Tibial artery (tissue), 4 donors: Measurements from ENCODE around the gene C4BPA.

Experiments used
- DNase-seq, 2 donors: peaks; one replicate each; pipeline ENCODE4 v3.0.0-alpha.2; 2019
- H3K27ac ChIP-seq, 2 donors: fragments of 200-600 bp; sonication (generic) in 1 of 2; 1 replicate in 1 of 2; 2 replicates in 1 of 2; pipeline ENCODE4 v1.5.1; 2018 to 2019; ENCODE audit warnings: mild to moderate bottlenecking in 1 of 2
- H3K27me3 ChIP-seq, 2 donors: fragments of 200-600 bp; sonication (generic) in 1 of 2; one replicate each; pipeline versions ENCODE4 v1.5.1 to v1.6.0; 2016 to 2019
- H3K36me3 ChIP-seq, 3 donors: fragments of 200-600 bp; sonication (generic) in 2 of 3; one replicate each; pipeline ENCODE4 v1.5.1; 2016 to 2019; ENCODE audit warnings: mild to moderate bottlenecking in 2 of 3
- H3K4me1 ChIP-seq, 4 donors: fragments of 200-600 bp; sonication (generic) in 2 of 4; 1 replicate in 3 of 4; 2 replicates in 1 of 4; pipeline ENCODE4 v1.5.1; 2016 to 2019
- H3K4me3 ChIP-seq, 2 donors: fragments of 200-600 bp; sonication (generic) in 1 of 2; 1 replicate in 1 of 2; 2 replicates in 1 of 2; pipeline ENCODE4 v1.5.1; 2018 to 2019; ENCODE audit warnings: mild to moderate bottlenecking in 2 of 2
- H3K9me3 ChIP-seq, 3 donors: fragments of 200-600 bp; sonication (generic) in 1 of 3; one replicate each; pipeline ENCODE4 v1.5.1; 2016 to 2019
- intact Hi-C: fragments of 100-400 bp; cut with DNase I; formaldehyde crosslinking; loops from one replicate; pipeline ENCODE4 v1.15.0; 2023; ENCODE audit warnings: low total_unique reads
- TF ChIP-seq, protein P1 (sequence below), 2 experiments: fragments of 200-600 bp in 1 of 2; fragments of 450-650 bp in 1 of 2; IDR thresholded peaks; one replicate each; pipeline ENCODE4 v1.5.1; 2017 to 2019; ENCODE audit warnings: antibody characterized with exemption in 2 of 2, mild to moderate bottlenecking in 1 of 2, moderate library complexity in 1 of 2

The C4BPA gene

DNA sequence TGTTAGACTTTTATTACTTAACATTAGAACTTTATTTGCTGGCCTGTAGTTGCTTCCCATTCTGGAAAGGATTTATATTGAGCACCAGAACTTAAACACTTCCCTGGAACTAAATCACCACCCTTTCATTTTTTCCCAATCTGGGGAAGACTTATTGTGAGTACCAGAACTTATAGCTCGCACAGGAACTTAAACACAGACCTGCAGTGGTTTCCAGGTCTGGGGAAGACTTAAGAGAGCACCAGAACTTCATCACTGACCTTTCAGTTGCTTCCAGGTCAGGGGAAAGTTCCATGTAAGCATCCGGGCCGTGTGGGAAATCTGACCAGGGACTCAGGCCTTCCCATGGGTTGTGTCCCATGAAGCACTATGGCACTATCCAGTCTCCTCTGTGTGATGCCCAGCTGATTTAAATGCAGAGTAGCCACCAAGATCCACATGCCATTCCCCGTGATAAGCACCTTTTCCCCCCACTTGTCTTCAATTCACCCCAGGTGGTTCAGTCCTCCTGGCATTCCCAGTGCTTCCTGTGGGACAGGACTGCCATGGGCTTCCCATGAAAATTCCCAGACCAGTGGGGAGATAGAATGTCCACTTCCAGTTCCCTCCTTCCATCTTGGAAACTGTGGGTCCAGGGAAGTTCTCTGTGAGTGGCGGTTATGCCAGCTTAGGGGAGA is 48.9 kb downstream of the C4BPA start:
- TF ChIP-seq, protein P1, sequence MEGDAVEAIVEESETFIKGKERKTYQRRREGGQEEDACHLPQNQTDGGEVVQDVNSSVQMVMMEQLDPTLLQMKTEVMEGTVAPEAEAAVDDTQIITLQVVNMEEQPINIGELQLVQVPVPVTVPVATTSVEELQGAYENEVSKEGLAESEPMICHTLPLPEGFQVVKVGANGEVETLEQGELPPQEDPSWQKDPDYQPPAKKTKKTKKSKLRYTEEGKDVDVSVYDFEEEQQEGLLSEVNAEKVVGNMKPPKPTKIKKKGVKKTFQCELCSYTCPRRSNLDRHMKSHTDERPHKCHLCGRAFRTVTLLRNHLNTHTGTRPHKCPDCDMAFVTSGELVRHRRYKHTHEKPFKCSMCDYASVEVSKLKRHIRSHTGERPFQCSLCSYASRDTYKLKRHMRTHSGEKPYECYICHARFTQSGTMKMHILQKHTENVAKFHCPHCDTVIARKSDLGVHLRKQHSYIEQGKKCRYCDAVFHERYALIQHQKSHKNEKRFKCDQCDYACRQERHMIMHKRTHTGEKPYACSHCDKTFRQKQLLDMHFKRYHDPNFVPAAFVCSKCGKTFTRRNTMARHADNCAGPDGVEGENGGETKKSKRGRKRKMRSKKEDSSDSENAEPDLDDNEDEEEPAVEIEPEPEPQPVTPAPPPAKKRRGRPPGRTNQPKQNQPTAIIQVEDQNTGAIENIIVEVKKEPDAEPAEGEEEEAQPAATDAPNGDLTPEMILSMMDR (IDR thresholded peaks at IDR 0.05), result no peak
- no peak for DNase-seq
- Histone ChIP-seq H3K36me3 (peaks cover 0 to 4% (median 0%) of the 10 kb centered on the region in 3 donors), H3K9me3 (peaks cover 0 to 18% (median 13%) of the 10 kb centered on the region in 3 donors), H3K27me3 (no peaks in the 10 kb centered on the region), H3K27ac (no peak overlapping the region), H3K4me1 (no peaks in the 10 kb centered on the region), H3K4me3 (no peak overlapping the region)
- intact Hi-C loops, result no loop called here

DNA sequence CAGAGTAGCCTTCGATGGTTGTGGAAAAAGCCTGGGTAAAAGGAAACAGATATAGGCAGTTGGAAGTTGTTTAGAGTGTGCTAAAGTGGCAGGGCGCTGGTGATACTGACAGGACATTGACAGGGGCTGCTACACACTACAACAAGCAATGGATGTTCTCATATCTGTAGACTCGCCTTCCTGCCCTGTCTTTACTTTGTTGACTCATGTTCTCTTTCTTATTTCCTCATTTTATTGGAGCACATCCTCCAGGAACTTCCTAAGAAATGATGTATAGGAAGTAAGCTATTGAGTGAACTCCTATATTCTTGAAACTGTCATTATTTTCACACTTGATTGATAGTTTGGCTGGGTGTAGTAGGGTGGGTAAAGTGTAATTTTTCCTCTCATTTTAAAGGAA is 51.0 kb downstream of the C4BPA start:
- TF ChIP-seq, protein P1 (IDR thresholded peaks at IDR 0.05), result no peak
- Histone ChIP-seq H3K27me3 (no peaks in the 10 kb centered on the region), H3K9me3 (peaks cover 0 to 18% (median 13%) of the 10 kb centered on the region in 3 donors), H3K4me3 (no peak overlapping the region), H3K27ac (no peak overlapping the region), H3K36me3 (peaks cover 0 to 4% (median 0%) of the 10 kb centered on the region in 3 donors), H3K4me1 (no peaks in the 10 kb centered on the region)
- DNase-seq, result no peak
- intact Hi-C loops, result no loop called here

GRCh38 chr1:207156095-207156494 is 52.1 kb downstream of the C4BPA start:
- peak in 1 of 2 donors; percentile 28 for DNase-seq
- TF ChIP-seq, protein P1 (IDR thresholded peaks at IDR 0.05), result no peak
- intact Hi-C loops, result no loop called here
- Histone ChIP-seq H3K4me3 (no peak overlapping the region), H3K27me3 (no peaks in the 10 kb centered on the region), H3K27ac (no peak overlapping the region), H3K4me1 (no peaks in the 10 kb centered on the region), H3K9me3 (peaks cover 0 to 18% (median 13%) of the 10 kb centered on the region in 3 donors), H3K36me3 (peaks cover 0 to 4% (median 0%) of the 10 kb centered on the region in 3 donors)

DNA sequence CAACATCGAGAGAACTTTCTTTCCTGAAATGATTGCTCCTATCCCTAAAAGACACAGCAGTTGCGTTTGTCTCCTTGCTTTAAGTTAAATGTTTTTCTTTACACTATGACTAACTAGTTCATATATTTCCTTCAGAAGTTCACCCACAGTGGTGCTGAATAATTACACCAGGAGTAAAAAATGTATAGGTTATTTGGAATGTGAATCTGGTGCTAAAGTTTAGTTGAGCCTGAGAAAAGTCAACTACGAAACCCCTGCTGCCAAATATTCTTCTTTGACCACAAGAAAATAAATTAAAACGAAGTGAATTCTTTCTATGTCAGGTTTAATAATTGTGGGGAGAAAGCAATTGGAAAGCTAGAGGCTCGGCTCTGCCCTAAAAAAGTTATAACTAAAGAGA is 52.8 kb downstream of the C4BPA start:
- H3K36me3 ChIP-seq, result peaks cover 0 to 4% (median 0%) of the 10 kb centered on the region in 3 donors
- TF ChIP-seq, protein P1 (IDR thresholded peaks at IDR 0.05), result no peak
- intact Hi-C loops, result no loop called here
- no peak overlapping the region for H3K27ac ChIP-seq
- H3K4me1 ChIP-seq, result no peaks in the 10 kb centered on the region
- H3K4me3 ChIP-seq, result no peak overlapping the region
- no peaks in the 10 kb centered on the region for H3K27me3 ChIP-seq
- no peak for DNase-seq
- peaks cover 0 to 15% (median 10%) of the 10 kb centered on the region in 3 donors for H3K9me3 ChIP-seq

- no peak for DNase-seq
- Histone ChIP-seq H3K27me3 (no peaks in the 10 kb centered on the region), H3K4me1 (no peaks in the 10 kb centered on the region), H3K9me3 (no peaks in the 10 kb centered on the region), H3K27ac (no peak overlapping the region), H3K4me3 (no peak overlapping the region), H3K36me3 (no peaks in the 10 kb centered on the region)
- TF ChIP-seq, protein P1 (IDR thresholded peaks at IDR 0.05), result no peak
- intact Hi-C loops, result no loop called here
Observed at GRCh38 chr1:207164086-207164485, 60.1 kb downstream of the C4BPA start.
